NCI-H1436 treated with DMSO at 0.1 percent for 48 hours (cell line): Measurements from ENCODE around the gene CDKAL1.
A peak's percentile ranks its signal among the peaks of the same experiment; 100 is the strongest.
"Not testable (repeated sequence)": the region's sequence is repeated elsewhere in the genome, so short reads cannot be mapped to it uniquely, and the experiment has no call there.

Experiments
- DNase-seq: peaks from one replicate; lab custom pipeline; 2025; lab: John Stamatoyannopoulos, UW

CDKAL1 gene

GRCh38 chr6:21180155-21180554 is 645.9 kb downstream of the CDKAL1 start:
- DNase-seq, result no peak

GRCh38 chr6:21180800-21181337 is 646.6 kb downstream of the CDKAL1 start:
- DNase-seq, result no peak

- DNase-seq, result no peak
Observed at GRCh38 chr6:21181866-21182265, 647.6 kb downstream of the CDKAL1 start.

GRCh38 chr6:21182589-21182988 is 648.3 kb downstream of the CDKAL1 start:
- DNase-seq, result no peak

- DNase-seq, result peak; percentile 75
Observed at GRCh38 chr6:21185861-21186478, 651.7 kb downstream of the CDKAL1 start.

GRCh38 chr6:21186479-21187055 is 652.3 kb downstream of the CDKAL1 start:
- DNase-seq, result no peak

- no peak for DNase-seq
Observed at GRCh38 chr6:21187485-21187884, 653.2 kb downstream of the CDKAL1 start.

- no peak for DNase-seq
Observed at GRCh38 chr6:21188505-21189223, 654.4 kb downstream of the CDKAL1 start.

- peak; percentile 95 for DNase-seq
Observed at GRCh38 chr6:21189759-21190158, 655.5 kb downstream of the CDKAL1 start.

GRCh38 chr6:21190701-21191100 is 656.4 kb downstream of the CDKAL1 start:
- no peak for DNase-seq

- DNase-seq, result no peak
Observed at GRCh38 chr6:21193790-21194475, 659.7 kb downstream of the CDKAL1 start.

GRCh38 chr6:21195301-21195700 is 661.0 kb downstream of the CDKAL1 start:
- DNase-seq, result not testable (repeated sequence)

GRCh38 chr6:21198032-21198640 is 663.9 kb downstream of the CDKAL1 start:
- no peak for DNase-seq

- no peak for DNase-seq
Observed at GRCh38 chr6:21199262-21199661, 665.0 kb downstream of the CDKAL1 start.

- DNase-seq, result no peak
Observed at GRCh38 chr6:21200134-21200870, 666.0 kb downstream of the CDKAL1 start.

GRCh38 chr6:21201187-21201586 is 666.9 kb downstream of the CDKAL1 start:
- DNase-seq, result no peak

- DNase-seq, result peak; percentile 91
Observed at GRCh38 chr6:21201637-21202350, 667.5 kb downstream of the CDKAL1 start.

- no peak for DNase-seq
Observed at GRCh38 chr6:21202521-21202920, 668.3 kb downstream of the CDKAL1 start.

GRCh38 chr6:21204951-21205350 is 670.7 kb downstream of the CDKAL1 start:
- no peak for DNase-seq

- no peak for DNase-seq
Observed at GRCh38 chr6:21208081-21208795, 674.0 kb downstream of the CDKAL1 start.
